HCT116 (cell line): ENCODE data around the gene C15orf39. TPM values are rescaled to one million over a fixed set of nuclear protein-coding genes. Genes with fewer than 3 reads are reported as not detected.

Experiments
- ATAC-seq: fragments of 200-7000 bp; cut with Tn5 transposase; 2 replicates; pipeline ENCODE4 v1.9.1; 2020; ENCODE audit warnings: mild to moderate bottlenecking, moderate library complexity
- BruUV-seq: library from RNA; stranded (reverse); fragments of 400-500 nt; replicated peaks from 2 replicates; lab custom pipeline; 2021; lab: Mats Ljungman, UMichigan
- CTCF ChIA-PET: fragments of 300-600 bp; sonication (Branson Sonifier 250); formaldehyde crosslinking; loops from one replicate; lab custom pipeline; 2021; ENCODE audit warnings: antibody characterized with exemption; lab: Charles Lee
- POLR2A ChIA-PET: fragments of 300-600, 350-600 bp; sonication (Branson Sonifier 250); formaldehyde crosslinking; loops from one replicate; lab custom pipeline; 2021; ENCODE audit warnings: antibody characterized with exemption; lab: Charles Lee
- RAD21 ChIA-PET, 2 experiments: fragments of 300-600 bp; sonication (Branson Sonifier 250); formaldehyde crosslinking; loops; one replicate each; lab custom pipeline; 2023; ENCODE audit warnings: low total read pairs in 2 of 2; ENCODE audit not compliant: uncharacterized antibody in 2 of 2, unreplicated experiment in 2 of 2, low non-redundant PET in 1 of 2; lab: Charles Lee
- DNase-seq: peaks from one replicate; pipeline ENCODE4 v3.0.0-alpha.2; 2010; ENCODE audit warnings: low read depth, low spot score
- H2AFZ ChIP-seq: fragments of 200-600 bp; shearing (Covaris generic), sonication (generic); 2 replicates; pipeline ENCODE4 v1.6.1; 2017; ENCODE audit warnings: low read depth, mixed run types, mixed read lengths, antibody characterized with exemption, low read length; ENCODE audit not compliant: poor library complexity, severe bottlenecking
- H3K27ac ChIP-seq: 2 replicates; pipeline ENCODE4 v1.5.1; 2012; ENCODE audit warnings: low read depth, low read length
- H3K27me3 ChIP-seq: fragments of 200-600 bp; sonication (generic); 2 replicates; pipeline ENCODE4 v1.6.1; 2016; ENCODE audit warnings: mixed run types, low read length, mixed read lengths; ENCODE audit not compliant: insufficient read depth
- H3K36me3 ChIP-seq, 2 experiments: fragments of 200-500 bp in 1 of 2; fragments of 200-600 bp in 1 of 2; sonication (Bioruptor generic) in 1 of 2; sonication (generic) in 1 of 2; 2 replicates each; pipeline versions ENCODE4 v1.5.1 to v1.6.1; 2014 to 2016; ENCODE audit warnings: low read length in 2 of 2, inconsistent platforms in 1 of 2, mixed read lengths in 1 of 2, mixed run types in 1 of 2; ENCODE audit not compliant: insufficient read depth in 2 of 2, control insufficient read depth in 1 of 2
- H3K4me1 ChIP-seq, 2 experiments: fragments of 200-600 bp in 1 of 2; sonication (generic) in 1 of 2; 2 replicates each; pipeline versions ENCODE4 v1.5.1 to v1.6.1; 2012 to 2017; ENCODE audit warnings: low read length in 2 of 2, inconsistent platforms in 1 of 2, mild to moderate bottlenecking in 1 of 2, mixed read lengths in 1 of 2, mixed run types in 1 of 2, moderate library complexity in 1 of 2; ENCODE audit not compliant: insufficient read depth in 2 of 2, control insufficient read depth in 1 of 2
- H3K4me2 ChIP-seq: fragments of 200-600 bp; sonication (generic); 2 replicates; pipeline ENCODE4 v1.6.1; 2017; ENCODE audit warnings: mixed run types, low read length, mixed read lengths
- H3K4me3 ChIP-seq, 2 experiments: fragments of 200-600 bp in 1 of 2; sonication (generic) in 1 of 2; replicated peaks in 1 of 2; 2 replicates each; pipeline ENCODE4 v1.5.1; 2011 to 2016; ENCODE audit warnings: low read length in 2 of 2, control low read depth in 1 of 2, low read depth in 1 of 2, mild to moderate bottlenecking in 1 of 2, mixed read lengths in 1 of 2, mixed run types in 1 of 2
- H3K79me2 ChIP-seq: fragments of 200-600 bp; sonication (generic); 2 replicates; pipeline ENCODE4 v1.6.1; 2017; ENCODE audit warnings: mild to moderate bottlenecking, mixed run types, low read length, moderate library complexity, mixed read lengths; ENCODE audit not compliant: insufficient read depth
- H3K9ac ChIP-seq: fragments of 200-600 bp; sonication (generic); 2 replicates; pipeline ENCODE4 v1.6.1; 2016; ENCODE audit warnings: low read length, mixed read lengths
- H3K9me2 ChIP-seq: fragments of 200-600 bp; sonication (generic), shearing (Covaris generic); 2 replicates; pipeline ENCODE4 v1.6.1; 2017; ENCODE audit warnings: mixed run types, mild to moderate bottlenecking, moderate library complexity; ENCODE audit not compliant: insufficient read depth
- H3K9me3 ChIP-seq, 2 experiments: fragments of 200-500 bp in 1 of 2; fragments of 200-600 bp in 1 of 2; sonication (Bioruptor generic) in 1 of 2; sonication (generic) in 1 of 2; 2 replicates each; pipeline ENCODE4 v1.6.1; 2014 to 2017; ENCODE audit warnings: low read length in 2 of 2, mixed read lengths in 2 of 2, inconsistent platforms in 1 of 2, low read depth in 1 of 2, mild to moderate bottlenecking in 1 of 2, mixed run types in 1 of 2, moderate library complexity in 1 of 2; ENCODE audit not compliant: control insufficient read depth in 1 of 2, insufficient read depth in 1 of 2
- H4K20me1 ChIP-seq: fragments of 200-600 bp; sonication (generic), shearing (Covaris generic); 2 replicates; pipeline ENCODE4 v1.6.1; 2017; ENCODE audit warnings: mixed run types, mild to moderate bottlenecking, moderate library complexity; ENCODE audit not compliant: insufficient read depth
- ATF3 ChIP-seq: IDR thresholded peaks from 2 replicates; pipeline ENCODE4 v1.6.1; 2012
- CTCF ChIP-seq, 3 experiments: fragments of 200-600 bp in 1 of 3; sonication (generic) in 1 of 3; IDR thresholded peaks in 2 of 3; conservative IDR thresholded peaks in 1 of 3; 2 replicates each; pipeline ENCODE4 v1.5.1; 2012 to 2017; ENCODE audit warnings: low read depth in 2 of 3, low read length in 2 of 3, antibody characterized with exemption in 1 of 3, borderline replicate concordance in 1 of 3, control low read depth in 1 of 3, mild to moderate bottlenecking in 1 of 3, mixed read lengths in 1 of 3, mixed run types in 1 of 3, moderate library complexity in 1 of 3; ENCODE audit not compliant: insufficient read depth in 1 of 3
- FOSL1 ChIP-seq: IDR thresholded peaks from 2 replicates; pipeline ENCODE4 v1.6.1; 2012; ENCODE audit warnings: low read depth
- JUND ChIP-seq: IDR thresholded peaks from 2 replicates; pipeline ENCODE4 v1.6.1; 2012
- RAD21 ChIP-seq: IDR thresholded peaks from 2 replicates; pipeline ENCODE4 v1.6.1; 2012; ENCODE audit warnings: low read depth, mild to moderate bottlenecking
- SP1 ChIP-seq: IDR thresholded peaks from 2 replicates; pipeline ENCODE4 v1.6.1; 2012; ENCODE audit warnings: low read depth
- YY1 ChIP-seq: IDR thresholded peaks from 2 replicates; pipeline ENCODE4 v1.6.1; 2011; ENCODE audit warnings: low read length, low read depth, moderate library complexity, mild to moderate bottlenecking; ENCODE audit not compliant: insufficient replicate concordance; ENCODE audit errors: extremely low read depth
- ZFX ChIP-seq: fragments of 450-650 bp; IDR thresholded peaks from 2 replicates; pipeline ENCODE4 v1.6.1; 2017
- intact Hi-C: fragments of 100-400 bp; cut with micrococcal nuclease; formaldehyde crosslinking; loops from 2 replicates; pipeline ENCODE4 v1.10.0; 2022
- total RNA-seq: library from RNA; stranded (reverse); gene quantifications from one replicate; pipeline ENCODE4 v1.2.1, GENCODE V29; 2021; ENCODE audit not compliant: unreplicated experiment
- TF ChIP-seq, protein P1 (sequence below): IDR thresholded peaks from 2 replicates; pipeline ENCODE4 v1.6.1; 2011; ENCODE audit warnings: mild to moderate bottlenecking, low read length, moderate library complexity; ENCODE audit not compliant: insufficient replicate concordance; ENCODE audit errors: extremely low read depth

C15orf39 gene
- total RNA-seq, 1 experiment from 2014 or later: 29.3 TPM

DNA sequence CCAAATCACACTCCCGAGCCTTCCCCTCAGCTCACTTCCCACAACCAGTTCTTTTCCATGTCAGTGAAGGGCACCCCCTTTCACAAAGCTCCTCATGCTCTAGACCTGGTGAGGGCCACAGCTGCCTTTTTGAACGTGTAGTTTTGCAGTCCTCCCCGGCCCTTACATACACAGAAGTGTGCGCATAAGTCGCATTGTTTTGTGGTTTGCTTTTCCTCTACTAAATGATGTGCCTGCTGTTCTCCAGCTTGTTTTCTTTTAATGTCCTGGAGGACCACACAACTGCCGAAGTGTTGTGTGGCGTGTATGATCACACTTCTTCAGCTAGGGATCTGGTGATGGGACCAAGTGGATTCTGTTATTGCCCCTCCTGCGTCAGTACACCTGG is 7.6 kb downstream of the C15orf39 start:
- Histone ChIP-seq H3K27me3 (no peaks in the 10 kb centered on the region), H2AFZ (no peak overlapping the region), H4K20me1 (peaks cover 29% of the 10 kb centered on the region; the same call in 1 of the 2 replicates), H3K4me3 (no peak overlapping the region), H3K9me2 (no peaks in the 10 kb centered on the region), H3K4me1 (peaks cover 7 to 9% of the 10 kb centered on the region in 2 experiments), H3K36me3 (peaks cover 38 to 74% of the 10 kb centered on the region in 2 experiments; a peak in 3 of 4 replicates), H3K27ac (no peak overlapping the region), H3K79me2 (peaks cover 82% of the 10 kb centered on the region), H3K9ac (no peak overlapping the region), H3K9me3 (no peaks in the 10 kb centered on the region), H3K4me2 (no peak overlapping the region)
- RAD21 ChIA-PET: no interaction called here
- TF ChIP-seq, protein P1, sequence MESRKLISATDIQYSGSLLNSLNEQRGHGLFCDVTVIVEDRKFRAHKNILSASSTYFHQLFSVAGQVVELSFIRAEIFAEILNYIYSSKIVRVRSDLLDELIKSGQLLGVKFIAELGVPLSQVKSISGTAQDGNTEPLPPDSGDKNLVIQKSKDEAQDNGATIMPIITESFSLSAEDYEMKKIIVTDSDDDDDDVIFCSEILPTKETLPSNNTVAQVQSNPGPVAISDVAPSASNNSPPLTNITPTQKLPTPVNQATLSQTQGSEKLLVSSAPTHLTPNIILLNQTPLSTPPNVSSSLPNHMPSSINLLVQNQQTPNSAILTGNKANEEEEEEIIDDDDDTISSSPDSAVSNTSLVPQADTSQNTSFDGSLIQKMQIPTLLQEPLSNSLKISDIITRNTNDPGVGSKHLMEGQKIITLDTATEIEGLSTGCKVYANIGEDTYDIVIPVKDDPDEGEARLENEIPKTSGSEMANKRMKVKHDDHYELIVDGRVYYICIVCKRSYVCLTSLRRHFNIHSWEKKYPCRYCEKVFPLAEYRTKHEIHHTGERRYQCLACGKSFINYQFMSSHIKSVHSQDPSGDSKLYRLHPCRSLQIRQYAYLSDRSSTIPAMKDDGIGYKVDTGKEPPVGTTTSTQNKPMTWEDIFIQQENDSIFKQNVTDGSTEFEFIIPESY: no peak
- TF ChIP-seq FOSL1 (no peak), SP1 (no peak)
- intact Hi-C loops: loop anchor here (10.0 kb wide), 1 partner anchor 424 kb away; the partner anchor contains the start of gene CSK
- CTCF ChIA-PET: interaction anchor here (0.9 to 1.3 kb wide), 3 partner anchors 8 to 179 kb away, joined by 3 read pairs; partner anchors contain the start of gene C15orf39
- no peak for DNase-seq
- POLR2A ChIA-PET: no interaction called here
- ATAC-seq: no peak
- BruUV-seq: no TSS peak

DNA sequence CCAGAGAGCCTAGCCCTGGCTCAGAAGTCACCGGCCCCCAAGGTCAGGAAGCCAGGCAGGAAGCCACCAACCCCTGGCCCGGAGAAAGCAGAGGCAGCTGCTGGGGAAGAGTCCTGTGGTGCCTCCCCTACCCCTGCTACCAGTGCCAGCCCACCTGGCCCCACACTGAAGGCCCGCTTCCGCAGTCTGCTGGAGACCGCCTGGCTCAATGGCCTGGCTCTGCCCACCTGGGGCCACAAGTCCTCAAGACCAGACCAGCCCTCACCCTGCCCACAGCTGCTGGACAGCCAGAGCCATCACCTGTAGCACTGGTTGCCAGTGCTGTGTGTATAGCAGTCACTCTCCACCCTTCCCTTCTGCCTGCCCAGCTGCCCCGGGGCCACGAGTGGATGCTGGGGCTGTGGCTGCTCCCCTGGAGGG is 9.1 kb downstream of the C15orf39 start:
- intact Hi-C loops: no loop called here
- no peak overlapping the region for H3K4me3 ChIP-seq

More for the DNA sequence above, 9.1 kb downstream of the C15orf39 start:
- no TSS peak for BruUV-seq
- CTCF ChIA-PET: no interaction called here
- DNase-seq: no peak
- Histone ChIP-seq H3K27ac (no peak overlapping the region), H3K36me3 (peaks cover 37 to 70% of the 10 kb centered on the region in 2 experiments; a peak in 3 of 4 replicates), H3K4me1 (no peaks in the 10 kb centered on the region), H3K79me2 (peaks cover 67% of the 10 kb centered on the region), H2AFZ (no peak overlapping the region), H3K4me2 (no peak overlapping the region), H3K9me2 (no peaks in the 10 kb centered on the region), H3K27me3 (no peaks in the 10 kb centered on the region), H4K20me1 (peaks cover 19% of the 10 kb centered on the region; the same call in 1 of the 2 replicates), H3K9ac (no peak overlapping the region), H3K9me3 (no peaks in the 10 kb centered on the region)
- RAD21 ChIA-PET: no interaction called here
- TF ChIP-seq RAD21 (no peak), JUND (no peak), YY1 (no peak), ZFX (no peak), CTCF (IDR thresholded peaks at IDR 0.05 in 2 of 3, conservative IDR thresholded peaks at IDR 0.05 in 1 of 3; ENCODE audit: borderline replicate concordance in 1 of 3, insufficient read depth in 1 of 3, low read depth in 2 of 3, low read length in 2 of 3) (no peak), ATF3 (no peak), FOSL1 (no peak)
- POLR2A ChIA-PET: no interaction called here
- ATAC-seq: no peak
